GM21723 (cell line): Measurements from ENCODE around the gene GLIS1.
"Not testable (repeated sequence)": the region's sequence is repeated elsewhere in the genome, so short reads cannot be mapped to it uniquely, and the experiment has no call there.

Experiments used
- ATAC-seq: cut with Tn5 transposase; IDR thresholded peaks from one replicate; pipeline ENCODE4 v1.9.1; 2021; ENCODE audit warnings: mild to moderate bottlenecking, moderate library complexity; ENCODE audit not compliant: unreplicated experiment

Gene GLIS1

GRCh38 chr1:53572065-53572814 lies 166.7 kb downstream of the GLIS1 start:
- no peak for ATAC-seq

- ATAC-seq: no peak
These were observed 170.4 kb downstream of the GLIS1 start for GRCh38 chr1:53568540-53568939.

- ATAC-seq: no peak
These were observed 171.1 kb downstream of the GLIS1 start for GRCh38 chr1:53567851-53568250.

- ATAC-seq: no peak
These were observed 171.5 kb downstream of the GLIS1 start for GRCh38 chr1:53567450-53567849.

- ATAC-seq: no peak
These were observed 175.4 kb downstream of the GLIS1 start for GRCh38 chr1:53563611-53564010.

- no peak for ATAC-seq
These were observed 176.0 kb downstream of the GLIS1 start for GRCh38 chr1:53562981-53563379.

- no peak for ATAC-seq
These were observed 176.5 kb downstream of the GLIS1 start for GRCh38 chr1:53562291-53562980.

GRCh38 chr1:53561503-53562105 lies 177.4 kb downstream of the GLIS1 start:
- no peak for ATAC-seq

GRCh38 chr1:53560581-53561502 lies 178.1 kb downstream of the GLIS1 start:
- no peak for ATAC-seq

GRCh38 chr1:53559854-53560580 lies 178.9 kb downstream of the GLIS1 start:
- no peak for ATAC-seq

- ATAC-seq: no peak
These were observed 179.6 kb downstream of the GLIS1 start for GRCh38 chr1:53559391-53559815.

- no peak for ATAC-seq
These were observed 180.1 kb downstream of the GLIS1 start for GRCh38 chr1:53558739-53559315.

GRCh38 chr1:53557830-53558738 lies 180.9 kb downstream of the GLIS1 start:
- no peak for ATAC-seq

- ATAC-seq: no peak
These were observed 181.6 kb downstream of the GLIS1 start for GRCh38 chr1:53557369-53557768.

GRCh38 chr1:53556657-53557227 lies 182.2 kb downstream of the GLIS1 start:
- ATAC-seq: no peak

GRCh38 chr1:53555620-53556326 lies 183.2 kb downstream of the GLIS1 start:
- ATAC-seq: not testable (repeated sequence)

- no peak for ATAC-seq
These were observed 184.2 kb downstream of the GLIS1 start for GRCh38 chr1:53554592-53555305.
